ENCODE data around the gene KIF2C. TPM values are rescaled to one million over a fixed set of nuclear protein-coding genes. Genes with fewer than 3 reads are reported as not detected.

KIF2C gene
- total and polyA plus RNA-seq, 9 of the 15 experiments (the other 6 are each of a cell fraction or from before 2014, with no cell fraction given): 84.9 to 226 (median 169) TPM

- TF ChIP-seq ZNF407 (IDR thresholded peaks at IDR 0.05; ENCODE audit: low read depth) (no peak; the same call in 1 of the 2 replicates), ZNF75A (CRISPR knock-in tag; IDR thresholded peaks at IDR 0.05) (0 out of 2 replicates have a peak, but pooled peaks have one; percentile 10), YY1 (IDR thresholded peaks at IDR 0.05; ENCODE audit: borderline replicate concordance in 1 of 3, control insufficient read depth in 1 of 3, extremely low read depth in 1 of 3, insufficient read depth in 3 of 3, insufficient read length in 1 of 3, insufficient replicate concordance in 2 of 3, low read depth in 1 of 3, low read length in 2 of 3) (peak; percentile 76 to 96 (median 92)), ZNF668 (CRISPR knock-in tag; IDR thresholded peaks at IDR 0.05) (no peak; the same call in 1 of the 2 replicates), CBFA2T2 (conservative IDR thresholded peaks at IDR 0.05) (peak; percentile 23; the same call in 1 of the 2 replicates), HDGF (IDR thresholded peaks at IDR 0.05) (peak; percentile 34; the same call in 1 of the 2 replicates), TBP (optimal IDR thresholded peaks at IDR 0.05; ENCODE audit: low read depth, low read length) (peak; percentile 99), IRF1 (CRISPR knock-in tag; IDR thresholded peaks at IDR 0.05; ENCODE audit: borderline replicate concordance) (peak; percentile 78), ZNF444 (CRISPR knock-in tag; IDR thresholded peaks at IDR 0.05) (no peak; the same call in 1 of the 2 replicates), ZNF57 (CRISPR knock-in tag; IDR thresholded peaks at IDR 0.05) (peak; percentile 50; the same call in 1 of the 2 replicates), FOXJ2 (tag; IDR thresholded peaks at IDR 0.05) (peak; percentile 78; the same call in 1 of the 2 replicates), PHF21A (IDR thresholded peaks at IDR 0.05; ENCODE audit: borderline replicate concordance, low read depth) (peak; percentile 66; the same call in 1 of the 2 replicates), ZNF184 (CRISPR knock-in tag; IDR thresholded peaks at IDR 0.05) (no peak), ZNF655 (CRISPR knock-in tag; IDR thresholded peaks at IDR 0.05) (no peak; the same call in 1 of the 2 replicates)
Measured at GRCh38 chr1:44775078-44775929, 35.7 kb downstream of the KIF2C start, which contains the start of gene RPS8 (continued).

Measured in K562 (cell line).